HepG2 (cell line): ENCODE measurements around the gene GSTM4. TPM values are rescaled to one million over a fixed set of nuclear protein-coding genes. Genes with fewer than 3 reads are reported as not detected.
A peak's percentile ranks its signal among the peaks of the same experiment; 100 is the strongest.

ENCODE experiments used
- ATAC-seq: fragments of 200-7000 bp; cut with Tn5 transposase; 3 replicates; pipeline ENCODE4 v1.9.1; 2020; ENCODE audit warnings: mild to moderate bottlenecking, moderate library complexity
- BruUV-seq: library from RNA; stranded (reverse); fragments of 400-500 nt; replicated peaks from 2 replicates; lab custom pipeline; 2021; lab: Mats Ljungman, UMichigan
- CTCF ChIA-PET: fragments of 300-600 bp; formaldehyde crosslinking; extraction: SDS; loops from one replicate; lab custom pipeline; 2021; ENCODE audit warnings: low total read pairs, inconsistent platforms, low intra/inter-chr PET ratio; lab: Yijun Ruan, JAX
- POLR2A ChIA-PET: fragments of 350-600 bp; sonication (Branson Sonifier 250); formaldehyde crosslinking; loops from one replicate; lab custom pipeline; 2020; ENCODE audit warnings: antibody characterized with exemption, inconsistent platforms; lab: Yijun Ruan, JAX
- DNase-seq: peaks from one replicate; pipeline ENCODE4 v3.0.0-alpha.2; 2015; ENCODE audit warnings: low spot score
- FAIRE-seq: peaks from 3 replicates; lab custom pipeline; 2011; peaks lifted over from hg19 to GRCh38; lab: Jason Lieb, UNC
- H2AFZ ChIP-seq: one replicate; pipeline ENCODE4 v1.6.1; 2011; ENCODE audit warnings: low read length, inconsistent platforms
- H3K27ac ChIP-seq: fragments of 300-600 bp; 3 replicates; pipeline ENCODE4 v1.8.0; 2011; ENCODE audit warnings: mixed run types, mild to moderate bottlenecking, mixed read lengths, low read length, inconsistent platforms; ENCODE audit not compliant: insufficient read depth; ENCODE audit errors: extremely low read length
- H3K27me3 ChIP-seq, 2 experiments: fragments of 200-600 bp in 1 of 2; 2 replicates in 1 of 2; 3 replicates in 1 of 2; pipeline versions ENCODE4 v1.6.0 to v1.8.0; 2011; ENCODE audit warnings: low read length in 2 of 2, mild to moderate bottlenecking in 2 of 2, moderate library complexity in 2 of 2, inconsistent platforms in 1 of 2; ENCODE audit not compliant: insufficient read depth in 2 of 2, control insufficient read depth in 1 of 2
- H3K36me3 ChIP-seq, 2 experiments: fragments of 200-600 bp in 1 of 2; replicated peaks in 1 of 2; 2 replicates in 1 of 2; 3 replicates in 1 of 2; pipeline versions ENCODE4 v1.5.1 to v1.8.0; 2011; ENCODE audit warnings: low read length in 2 of 2, inconsistent platforms in 1 of 2; ENCODE audit not compliant: insufficient read depth in 2 of 2, control insufficient read depth in 1 of 2
- H3K4me1 ChIP-seq: 2 replicates; pipeline ENCODE4 v1.5.1; 2012; ENCODE audit warnings: low read length, inconsistent platforms; ENCODE audit not compliant: insufficient read depth
- H3K4me2 ChIP-seq: 2 replicates; pipeline ENCODE4 v1.6.0; 2011; ENCODE audit warnings: low read depth, low read length, inconsistent platforms
- H3K4me3 ChIP-seq, 3 experiments: fragments of 200-600 bp in 1 of 3; sonication (generic), shearing (Covaris generic) in 1 of 3; replicated peaks in 1 of 3; 2 replicates each; pipeline ENCODE4 v1.5.1; 2011 to 2016; ENCODE audit warnings: low read length in 3 of 3, inconsistent platforms in 2 of 3, low read depth in 2 of 3, mild to moderate bottlenecking in 2 of 3, control low read depth in 1 of 3, mixed read lengths in 1 of 3; ENCODE audit not compliant: insufficient read depth in 1 of 3
- H3K79me2 ChIP-seq: one replicate; pipeline ENCODE4 v1.6.1; 2011; ENCODE audit warnings: low read length, inconsistent platforms; ENCODE audit not compliant: insufficient read depth
- H3K9ac ChIP-seq: 2 replicates; pipeline ENCODE4 v1.6.0; 2011; ENCODE audit warnings: mild to moderate bottlenecking, low read depth, low read length, inconsistent platforms; ENCODE audit not compliant: insufficient read depth
- H3K9me3 ChIP-seq: 2 replicates; pipeline ENCODE4 v1.5.1; 2012; ENCODE audit warnings: mild to moderate bottlenecking, low read length
- H4K20me1 ChIP-seq: 2 replicates; pipeline ENCODE4 v1.6.0; 2011; ENCODE audit warnings: inconsistent platforms, mild to moderate bottlenecking, low read length, moderate library complexity; ENCODE audit not compliant: insufficient read depth
- CHCHD3 ChIP-seq: sonication (generic); formaldehyde crosslinking; IDR thresholded peaks from 2 replicates; pipeline ENCODE4 v1.8.0; 2022; ENCODE audit warnings: mild to moderate bottlenecking, missing genetic modification reagents, moderate library complexity
- DR1 ChIP-seq: sonication (generic); formaldehyde crosslinking; IDR thresholded peaks from 2 replicates; pipeline ENCODE4 v1.8.0; 2021; ENCODE audit warnings: mild to moderate bottlenecking, missing genetic modification reagents, inconsistent platforms
- EZH2 ChIP-seq: conservative IDR thresholded peaks from 2 replicates; pipeline ENCODE4 v1.6.1; 2012; ENCODE audit warnings: mild to moderate bottlenecking, low read depth, low read length, moderate library complexity
- IRF2 ChIP-seq: IDR thresholded peaks from 2 replicates; pipeline ENCODE4 v1.6.1; 2018; ENCODE audit warnings: missing genetic modification reagents, missing compliant biosample characterization
- KAT2B ChIP-seq: fragments of 150-350 bp; IDR thresholded peaks from 2 replicates; pipeline ENCODE4 v1.6.1; 2014; ENCODE audit warnings: low read depth, low read length, borderline replicate concordance
- MATR3 ChIP-seq: sonication (generic); formaldehyde crosslinking; IDR thresholded peaks from 2 replicates; pipeline ENCODE4 v1.4.0; 2020; ENCODE audit warnings: missing genetic modification reagents
- MXD4 ChIP-seq: IDR thresholded peaks from 2 replicates; pipeline ENCODE4 v1.6.1; 2016; ENCODE audit warnings: mild to moderate bottlenecking, missing biosample characterization, missing genetic modification reagents
- NFATC3 ChIP-seq: sonication (generic); formaldehyde crosslinking; IDR thresholded peaks from 2 replicates; pipeline ENCODE4 v1.5.1; 2020; ENCODE audit warnings: mild to moderate bottlenecking, missing genetic modification reagents
- NR3C1 ChIP-seq: sonication (generic); formaldehyde crosslinking; IDR thresholded peaks from 2 replicates; pipeline ENCODE4 v1.4.0; 2020; ENCODE audit warnings: missing genetic modification reagents
- PHF21A ChIP-seq: sonication (generic); formaldehyde crosslinking; IDR thresholded peaks from 2 replicates; pipeline ENCODE4 v1.5.0; 2020; ENCODE audit warnings: mild to moderate bottlenecking, missing genetic modification reagents
- POLR2A ChIP-seq, 2 experiments: IDR thresholded peaks; 2 replicates each; pipeline ENCODE4 v1.6.1; 2011; ENCODE audit warnings: low read depth in 2 of 2, low read length in 2 of 2, mild to moderate bottlenecking in 1 of 2, moderate library complexity in 1 of 2; ENCODE audit not compliant: insufficient read depth in 1 of 2
- SIX4 ChIP-seq: sonication (generic); formaldehyde crosslinking; IDR thresholded peaks from 2 replicates; pipeline ENCODE4 v1.4.0; 2020; ENCODE audit warnings: missing genetic modification reagents
- SRY ChIP-seq: sonication (generic); formaldehyde crosslinking; IDR thresholded peaks from 2 replicates; pipeline ENCODE4 v1.8.0; 2022; ENCODE audit warnings: mild to moderate bottlenecking, missing genetic modification reagents
- ZNF160 ChIP-seq: sonication (generic); formaldehyde crosslinking; IDR thresholded peaks from 2 replicates; pipeline ENCODE4 v1.8.0; 2022; ENCODE audit warnings: mild to moderate bottlenecking, inconsistent platforms, missing genetic modification reagents
- ZNF235 ChIP-seq: sonication (generic); formaldehyde crosslinking; IDR thresholded peaks from 2 replicates; pipeline ENCODE4 v1.8.1; 2023; ENCODE audit warnings: mild to moderate bottlenecking, missing genetic modification reagents, borderline replicate concordance
- ZNF263 ChIP-seq: sonication (generic); formaldehyde crosslinking; IDR thresholded peaks from 2 replicates; pipeline ENCODE4 v1.4.0; 2020; ENCODE audit warnings: missing genetic modification reagents
- ZNF670 ChIP-seq: sonication (generic); formaldehyde crosslinking; IDR thresholded peaks from 2 replicates; pipeline ENCODE4 v1.8.0; 2022; ENCODE audit warnings: mild to moderate bottlenecking, missing genetic modification reagents, borderline replicate concordance
- ZNF766 ChIP-seq: sonication (generic); formaldehyde crosslinking; IDR thresholded peaks from 2 replicates; pipeline ENCODE4 v1.5.0; 2020; ENCODE audit warnings: missing genetic modification reagents, borderline replicate concordance
- WGBS: methylation state at CpG from one replicate; pipeline ENCODE4 v1.1.6; 2017; ENCODE audit warnings: low lambda C conversion rate; 5-methylcytosine and 5-hydroxymethylcytosine counted together
- in situ Hi-C: cut with HindIII; loops from 2 replicates; pipeline ENCODE4 v1.10.0; 2017; ENCODE audit warnings: low pct_unique_long_range_greater_than_20kb; ENCODE audit not compliant: extremely low pct_ligation_motif_present
- intact Hi-C: fragments of 100-400 bp; cut with micrococcal nuclease; formaldehyde crosslinking; loops from one replicate; pipeline ENCODE4 v1.10.0; 2022; ENCODE audit not compliant: unreplicated experiment
- polyA plus RNA-seq, 8 experiments: library from polyadenylated mRNA; depleted of rRNA in 3 of 8; stranded (reverse) in 7 of 8; unstranded in 1 of 8; fragments of >200 nt; fragmentation: Illumina TruSeq in 4 of 8; extraction: Trizol in 4 of 8; gene quantifications; 2 replicates each; pipeline versions ENCODE4 v1.2.1 to v1.2.3, GENCODE V29; 2011 to 2016; ENCODE audit warnings: low read depth in 4 of 8, missing spikeins in 1 of 8, mixed read lengths in 1 of 8; ENCODE audit not compliant: insufficient read depth in 1 of 8
- total RNA-seq, 5 experiments: library from RNA; depleted of rRNA; stranded (reverse); fragments of >200 nt; fragmentation: Illumina TruSeq; extraction: Trizol; gene quantifications; 2 replicates each; pipeline ENCODE4 v1.2.3, GENCODE V29; 2016; ENCODE audit warnings: low read depth in 1 of 5
- TF ChIP-seq, protein P1 (sequence below): sonication (generic); formaldehyde crosslinking; IDR thresholded peaks from 2 replicates; pipeline ENCODE4 v1.4.0; 2020; ENCODE audit warnings: missing genetic modification reagents
- TF ChIP-seq, protein P2 (sequence below): IDR thresholded peaks from 2 replicates; pipeline ENCODE4 v1.6.1; 2016; ENCODE audit warnings: mild to moderate bottlenecking, missing biosample characterization, missing genetic modification reagents
- TF ChIP-seq, protein P3 (sequence below): sonication (generic); formaldehyde crosslinking; IDR thresholded peaks from 2 replicates; pipeline ENCODE4 v1.4.0; 2020; ENCODE audit warnings: missing genetic modification reagents

Gene GSTM4
- total and polyA plus RNA-seq, 2 of the 13 experiments (the other 11 are each of a cell fraction or from before 2014, with no cell fraction given), result 25.3 to 40.8 TPM

DNA sequence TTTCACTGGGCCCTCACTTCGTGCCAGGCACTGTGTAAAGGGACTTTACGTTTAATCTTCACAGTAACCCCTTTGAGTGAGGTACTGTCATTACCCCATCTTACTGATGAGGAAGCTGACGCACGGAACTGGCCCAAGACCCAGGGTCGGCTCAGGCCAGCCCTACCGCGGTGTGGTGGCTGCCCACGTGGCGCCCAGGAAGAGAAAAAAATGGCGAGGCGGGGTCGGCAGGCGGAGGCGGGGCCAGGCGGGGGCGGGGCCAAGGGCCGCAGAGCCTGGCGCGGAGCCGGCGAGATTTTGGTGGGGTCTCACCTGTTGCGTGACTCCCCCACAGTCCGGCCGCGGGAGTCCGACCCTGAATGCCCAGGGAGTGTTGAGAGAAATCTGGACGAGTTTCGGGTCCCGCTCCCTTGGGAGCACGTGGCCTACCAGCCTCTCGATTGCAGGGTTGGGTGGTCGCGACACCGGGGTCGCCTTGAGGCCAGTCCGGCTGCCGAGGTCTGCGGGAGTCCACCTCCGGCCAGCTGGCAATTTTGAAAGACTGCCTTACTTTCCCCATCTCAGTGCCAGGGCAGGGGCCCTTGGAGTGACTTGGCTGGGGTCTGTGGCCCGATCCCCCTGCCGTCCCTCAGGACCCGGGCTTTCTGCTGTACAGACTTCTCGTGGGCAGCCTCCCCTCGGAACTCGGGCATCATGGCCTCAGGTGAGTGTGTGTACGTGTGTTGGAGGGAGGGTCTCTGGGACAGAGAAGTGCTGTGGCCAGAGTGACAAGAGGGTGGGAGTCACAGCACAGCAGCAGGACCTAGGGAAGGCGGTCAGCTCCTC lies 36.1 kb upstream of the GSTM4 start, which contains the start of the genes AMPD2 and GNAT2 (continued):
- TF ChIP-seq DR1 (CRISPR knock-in tag), result no peak; the same call in 1 of the 2 replicates
- TF ChIP-seq, protein P1, sequence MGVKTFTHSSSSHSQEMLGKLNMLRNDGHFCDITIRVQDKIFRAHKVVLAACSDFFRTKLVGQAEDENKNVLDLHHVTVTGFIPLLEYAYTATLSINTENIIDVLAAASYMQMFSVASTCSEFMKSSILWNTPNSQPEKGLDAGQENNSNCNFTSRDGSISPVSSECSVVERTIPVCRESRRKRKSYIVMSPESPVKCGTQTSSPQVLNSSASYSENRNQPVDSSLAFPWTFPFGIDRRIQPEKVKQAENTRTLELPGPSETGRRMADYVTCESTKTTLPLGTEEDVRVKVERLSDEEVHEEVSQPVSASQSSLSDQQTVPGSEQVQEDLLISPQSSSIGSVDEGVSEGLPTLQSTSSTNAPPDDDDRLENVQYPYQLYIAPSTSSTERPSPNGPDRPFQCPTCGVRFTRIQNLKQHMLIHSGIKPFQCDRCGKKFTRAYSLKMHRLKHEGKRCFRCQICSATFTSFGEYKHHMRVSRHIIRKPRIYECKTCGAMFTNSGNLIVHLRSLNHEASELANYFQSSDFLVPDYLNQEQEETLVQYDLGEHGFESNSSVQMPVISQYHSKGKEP (CRISPR knock-in tag), result no peak
- no peak for TF ChIP-seq NR3C1
- no peak for TF ChIP-seq MATR3
- TF ChIP-seq, protein P2, sequence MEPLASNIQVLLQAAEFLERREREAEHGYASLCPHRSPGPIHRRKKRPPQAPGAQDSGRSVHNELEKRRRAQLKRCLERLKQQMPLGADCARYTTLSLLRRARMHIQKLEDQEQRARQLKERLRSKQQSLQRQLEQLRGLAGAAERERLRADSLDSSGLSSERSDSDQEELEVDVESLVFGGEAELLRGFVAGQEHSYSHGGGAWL (CRISPR knock-in tag), result peak; percentile 93
- no peak for TF ChIP-seq ZNF235 (CRISPR knock-in tag)
- no peak for TF ChIP-seq ZNF160
- no peak for TF ChIP-seq NFATC3 (CRISPR knock-in tag)
- TF ChIP-seq CHCHD3 (CRISPR knock-in tag), result no peak
- 0 out of 2 replicates have a peak, but pooled peaks have one; percentile 37 for TF ChIP-seq ZNF670 (CRISPR knock-in tag)

DNA sequence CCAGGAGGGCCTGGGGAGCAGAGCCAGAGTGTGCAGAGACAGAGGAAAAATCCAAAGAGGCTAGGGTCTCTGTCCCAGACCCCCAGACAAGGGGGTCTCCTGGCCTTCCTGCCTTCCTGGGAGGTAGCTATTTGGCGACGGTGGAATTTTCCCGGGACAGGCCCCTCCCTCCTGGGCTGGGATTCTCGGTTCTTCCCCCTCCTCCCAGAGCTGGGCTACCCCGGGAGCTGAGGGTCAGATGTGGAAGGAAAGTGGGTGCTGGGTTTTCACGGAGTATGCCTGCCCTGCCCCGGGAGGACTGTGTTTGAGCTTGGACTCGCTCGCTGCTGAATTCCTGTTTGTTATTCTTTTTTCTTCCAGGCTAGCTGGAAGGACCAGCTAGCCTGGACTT lies 35.5 kb upstream of the GSTM4 start:
- BruUV-seq, result no TSS peak
- H3K4me3 ChIP-seq, result peak overlapping the region; percentile 71 to 89 (median 80)
- ChIA-PET POLR2A (interaction anchor here (0.8 to 2.7 kb wide), 7 partner anchors 10 to 195 kb away, joined by 3 to 36 read pairs (median 11); partner anchors contain the start of gene GNAI3), CTCF (no interaction called here)
- DNase-seq, result no peak
- in situ Hi-C loops, result loop anchor here (5.0 kb wide), 1 partner anchor 73 kb away; the partner anchor contains the start of gene GNAI3
- WGBS, result 5% methylated on average over 7 of the region's 9 CpGs
- H3K36me3 ChIP-seq, result peaks cover 7 to 9% of the 10 kb centered on the region in 2 experiments; a peak in 2 of 5 replicates
- no peaks in the 10 kb centered on the region for H3K9me3 ChIP-seq
- peak overlapping the region; percentile 92 for H3K27ac ChIP-seq
- ATAC-seq, result peak; percentile 20
- intact Hi-C loops, result no loop called here
- H3K79me2 ChIP-seq, result peaks cover 56% of the 10 kb centered on the region
- H3K27me3 ChIP-seq, result no peaks in the 10 kb centered on the region; a peak in 1 of 5 replicates
- H2AFZ ChIP-seq, result no peak overlapping the region
- H4K20me1 ChIP-seq, result peaks cover 35% of the 10 kb centered on the region
- peaks cover 64% of the 10 kb centered on the region for H3K4me1 ChIP-seq
- H3K4me2 ChIP-seq, result peak overlapping the region; percentile 92
- no peak for FAIRE-seq
- peak overlapping the region; percentile 87 for H3K9ac ChIP-seq
- TF ChIP-seq PHF21A (CRISPR knock-in tag) (no peak), POLR2A (IDR thresholded peaks at IDR 0.05; ENCODE audit: insufficient read depth in 1 of 2, low read depth in 2 of 2, low read length in 2 of 2) (peak in 1 of 2 experiments; percentile 26; a peak in 1 of 4 replicates), SIX4 (CRISPR knock-in tag) (no peak), SRY (CRISPR knock-in tag) (0 out of 2 replicates have a peak, but pooled peaks have one; percentile 47), ZNF263 (CRISPR knock-in tag) (peak; percentile 54), EZH2 (no peak), IRF2 (CRISPR knock-in tag) (peak; percentile 11; the same call in 1 of the 2 replicates), MXD4 (CRISPR knock-in tag) (0 out of 2 replicates have a peak, but pooled peaks have one; percentile 1), ZNF766 (0 out of 2 replicates have a peak, but pooled peaks have one; percentile 14), KAT2B (no peak)
- TF ChIP-seq, protein P3, sequence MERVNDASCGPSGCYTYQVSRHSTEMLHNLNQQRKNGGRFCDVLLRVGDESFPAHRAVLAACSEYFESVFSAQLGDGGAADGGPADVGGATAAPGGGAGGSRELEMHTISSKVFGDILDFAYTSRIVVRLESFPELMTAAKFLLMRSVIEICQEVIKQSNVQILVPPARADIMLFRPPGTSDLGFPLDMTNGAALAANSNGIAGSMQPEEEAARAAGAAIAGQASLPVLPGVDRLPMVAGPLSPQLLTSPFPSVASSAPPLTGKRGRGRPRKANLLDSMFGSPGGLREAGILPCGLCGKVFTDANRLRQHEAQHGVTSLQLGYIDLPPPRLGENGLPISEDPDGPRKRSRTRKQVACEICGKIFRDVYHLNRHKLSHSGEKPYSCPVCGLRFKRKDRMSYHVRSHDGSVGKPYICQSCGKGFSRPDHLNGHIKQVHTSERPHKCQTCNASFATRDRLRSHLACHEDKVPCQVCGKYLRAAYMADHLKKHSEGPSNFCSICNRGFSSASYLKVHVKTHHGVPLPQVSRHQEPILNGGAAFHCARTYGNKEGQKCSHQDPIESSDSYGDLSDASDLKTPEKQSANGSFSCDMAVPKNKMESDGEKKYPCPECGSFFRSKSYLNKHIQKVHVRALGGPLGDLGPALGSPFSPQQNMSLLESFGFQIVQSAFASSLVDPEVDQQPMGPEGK (CRISPR knock-in tag), result no peak
